ENCODE data around the gene TSPAN18.

The TSPAN18 gene

DNA sequence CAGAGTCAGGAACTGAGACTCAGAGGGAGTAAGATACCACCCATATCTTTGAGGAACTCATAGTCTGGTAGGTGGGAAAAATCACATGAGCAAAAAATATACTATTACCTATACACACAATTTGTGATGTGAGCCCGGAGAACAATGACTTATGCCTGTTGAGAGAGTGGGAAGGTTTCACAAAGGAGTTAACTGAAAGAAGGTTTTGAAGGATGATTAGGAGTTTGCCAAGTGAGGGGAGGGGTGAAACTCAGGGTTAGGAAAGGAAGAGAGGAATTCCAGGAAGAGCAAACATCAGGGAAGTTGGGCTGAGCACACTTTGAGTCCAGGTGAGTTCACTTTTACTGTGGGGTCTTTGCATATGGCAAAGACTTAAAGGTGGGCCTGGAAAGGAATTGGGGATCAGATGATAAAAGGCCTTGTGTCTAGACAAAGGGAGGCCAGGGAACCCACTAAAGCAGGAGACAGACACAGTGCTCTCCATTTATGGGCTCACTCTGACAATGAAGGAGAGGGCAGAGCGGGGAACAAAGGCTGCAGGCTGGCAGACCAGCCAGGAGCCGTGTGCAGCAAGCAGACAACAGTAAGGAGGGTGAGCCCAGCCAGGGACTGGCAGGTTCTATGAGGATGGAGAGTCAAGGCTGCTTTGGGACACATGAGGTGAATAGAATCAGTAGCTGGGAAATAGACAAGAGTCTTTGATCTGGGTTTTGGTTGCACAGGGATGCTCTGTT is 33.1 kb downstream of the TSPAN18 start:
- DNase-seq (ENCODE audit: low read depth in 1 of 2, low spot score in 1 of 2) = no peak

DNA sequence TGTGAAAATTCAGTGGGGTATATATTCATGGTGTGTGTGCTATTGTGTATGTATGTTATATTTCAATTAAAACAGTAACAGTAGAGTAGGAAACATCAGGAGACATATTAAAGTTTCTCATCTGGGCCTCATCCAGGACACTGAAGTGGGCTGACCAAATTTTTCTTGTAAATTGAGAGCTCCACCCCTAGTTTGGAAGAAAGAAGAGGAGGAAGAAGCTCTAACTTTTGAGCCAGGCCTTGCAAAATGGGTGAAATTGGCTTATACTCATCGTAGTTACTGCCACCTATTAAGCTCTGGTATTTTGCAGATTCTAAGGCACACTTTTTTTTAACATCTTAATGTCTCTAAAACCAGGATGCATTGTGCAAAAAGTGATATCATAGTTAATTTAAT is 33.7 kb downstream of the TSPAN18 start:
- DNase-seq (ENCODE audit: low read depth in 1 of 2, low spot score in 1 of 2) = no peak

DNA sequence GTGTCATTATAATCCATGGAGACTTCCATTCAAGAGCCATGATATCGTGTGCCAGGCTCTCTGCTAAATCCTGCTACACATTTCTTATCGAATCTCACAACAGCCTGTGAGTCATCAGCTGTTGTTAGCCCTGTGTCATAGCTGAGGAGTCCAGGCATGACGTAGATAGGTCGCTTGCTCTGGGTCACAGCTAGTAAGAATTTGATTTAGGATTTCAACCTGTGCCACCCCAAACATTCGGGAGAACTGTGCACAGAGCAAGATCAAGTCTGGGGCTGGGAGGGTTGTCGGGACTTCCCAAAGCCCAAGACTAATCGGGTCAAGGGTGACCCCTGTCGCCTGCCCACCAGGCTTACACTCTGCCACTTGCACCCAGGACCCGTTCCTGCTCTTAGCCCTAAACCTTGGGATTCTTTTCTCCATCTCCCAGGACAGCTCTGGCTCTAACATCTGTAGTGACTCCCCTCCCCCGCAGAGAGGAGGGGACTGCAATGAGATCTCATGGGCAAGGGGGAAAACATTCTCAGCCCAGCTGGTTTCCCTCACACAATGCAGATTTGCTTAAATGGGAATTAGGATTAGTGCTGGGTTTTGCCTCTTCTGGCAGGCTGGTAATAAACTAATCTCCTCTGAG is 34.3 kb downstream of the TSPAN18 start:
- no peak for DNase-seq (ENCODE audit: low read depth in 1 of 2, low spot score in 1 of 2)

DNA sequence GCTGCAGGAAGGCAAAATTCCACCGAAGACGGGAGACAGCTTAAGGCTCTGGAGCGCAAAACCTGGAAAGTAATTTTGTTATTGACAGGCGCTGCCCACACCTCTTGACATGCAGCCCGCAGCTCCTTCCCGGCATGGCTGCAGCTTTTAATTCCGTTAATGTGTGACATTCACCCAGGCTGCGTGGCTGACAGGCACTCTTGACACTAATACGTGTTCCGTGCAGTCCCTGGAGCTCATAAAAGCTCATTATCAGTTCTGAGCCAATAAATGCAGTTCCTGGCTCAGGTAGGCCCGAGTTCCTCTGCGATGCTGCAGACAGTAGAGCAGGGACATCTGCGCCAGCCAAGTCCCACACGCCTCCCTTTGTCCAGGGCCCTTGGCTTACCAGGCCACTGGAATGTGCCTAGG is 34.8 kb downstream of the TSPAN18 start:
- DNase-seq (ENCODE audit: low read depth in 1 of 2, low spot score in 1 of 2) = no peak

DNA sequence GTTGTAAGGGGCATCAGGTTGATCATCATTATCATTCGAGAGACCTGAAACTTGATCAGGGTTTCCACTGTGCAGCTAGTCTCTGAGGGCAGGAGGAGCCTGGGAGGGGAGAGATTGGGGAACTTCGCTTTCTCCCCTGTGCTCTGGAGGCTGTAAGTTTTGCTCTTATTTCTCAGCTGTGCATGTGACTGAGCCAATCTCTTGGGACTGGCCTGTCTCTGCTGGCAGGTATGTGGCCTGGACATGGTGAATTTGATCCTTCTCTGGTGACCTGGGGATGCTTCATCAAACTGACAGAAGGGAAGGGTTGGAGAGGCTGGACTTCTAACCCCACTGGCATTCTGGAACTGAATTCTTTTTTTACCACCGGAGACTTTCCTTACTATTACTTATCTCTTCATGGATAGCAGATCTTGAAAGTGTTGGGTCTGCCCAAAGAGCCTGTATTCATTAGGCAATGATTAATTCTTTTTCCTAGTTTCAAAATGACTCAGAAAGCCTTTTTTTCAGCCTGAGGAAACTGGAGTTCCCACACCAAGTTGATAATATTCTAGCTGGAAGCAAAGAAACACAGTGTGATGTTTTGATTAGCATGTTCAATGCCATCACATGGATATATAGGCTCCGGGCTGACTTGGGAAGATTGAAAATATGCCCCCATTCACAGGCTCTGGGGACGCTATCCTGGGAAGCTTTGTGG is 36.5 kb downstream of the TSPAN18 start:
- DNase-seq (ENCODE audit: low read depth in 1 of 2, low spot score in 1 of 2) = no peak

DNA sequence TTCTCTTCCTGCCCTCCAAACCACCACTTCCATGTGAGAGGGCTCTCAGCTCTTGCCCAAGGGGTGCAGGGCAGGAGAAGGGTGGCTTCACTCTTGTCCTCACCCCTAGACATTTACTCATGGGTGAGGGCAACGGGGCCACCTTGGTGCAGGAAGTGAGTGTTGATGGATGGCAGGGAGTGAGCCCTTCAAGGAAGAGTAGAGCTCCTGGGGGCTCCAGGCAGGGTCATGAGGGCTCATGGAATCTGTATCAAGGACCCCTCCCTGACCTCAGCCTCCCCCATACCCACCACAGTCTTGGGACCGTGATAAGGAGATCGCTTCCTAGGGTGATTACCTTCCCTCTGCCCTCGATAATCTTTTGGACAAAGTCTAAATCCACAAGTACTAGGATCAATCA is 37.8 kb downstream of the TSPAN18 start:
- DNase-seq (ENCODE audit: low read depth in 1 of 2, low spot score in 1 of 2) = no peak

DNA sequence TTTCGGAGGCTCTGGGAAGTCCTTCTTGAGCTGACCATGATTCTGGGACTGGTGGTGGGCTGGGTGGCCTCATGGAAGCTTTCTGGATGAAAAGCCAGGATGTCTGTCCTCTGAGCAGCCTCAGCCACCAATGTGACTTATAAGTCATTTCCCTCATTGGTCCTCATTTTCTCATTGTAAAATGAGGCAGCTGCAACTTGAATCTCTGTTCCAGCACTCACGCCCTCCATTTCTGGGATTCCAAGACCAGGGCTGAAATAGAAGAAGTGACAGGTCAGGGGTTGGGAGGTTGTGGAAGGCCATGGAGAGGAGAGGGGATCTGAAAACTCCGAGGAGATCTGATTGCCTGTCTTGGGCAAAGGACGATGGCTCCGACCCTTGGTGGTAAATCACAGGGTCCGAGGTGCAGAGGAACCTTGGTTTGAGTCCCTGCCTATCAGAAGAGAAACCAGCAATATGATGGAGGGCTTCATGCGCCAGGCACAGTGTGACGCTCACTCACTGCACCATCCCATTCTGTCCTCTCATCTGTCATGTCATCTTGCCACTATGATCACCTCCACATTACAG is 38.3 kb downstream of the TSPAN18 start:
- no peak for DNase-seq (ENCODE audit: low read depth in 1 of 2, low spot score in 1 of 2)

DNA sequence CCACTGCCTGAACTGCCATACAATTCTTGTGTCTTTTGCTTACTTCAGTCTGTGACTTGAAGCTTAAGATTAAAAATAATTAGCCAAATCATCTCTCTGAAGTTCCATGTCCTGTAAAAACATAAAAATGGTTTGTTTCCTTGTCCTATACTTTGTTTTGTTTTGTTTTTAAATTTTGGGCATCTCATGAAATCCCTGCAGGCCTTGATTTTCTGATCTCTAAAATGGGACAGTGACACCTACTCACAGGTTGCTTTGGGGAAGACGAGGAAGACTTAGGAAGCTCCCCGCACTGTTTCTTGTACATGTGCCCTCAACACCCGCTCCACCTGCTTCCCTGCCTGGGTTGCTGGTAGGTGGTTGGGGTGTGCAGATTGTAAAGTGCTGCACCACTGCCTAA is 38.9 kb downstream of the TSPAN18 start:
- no peak for DNase-seq (ENCODE audit: low read depth in 1 of 2, low spot score in 1 of 2)

DNA sequence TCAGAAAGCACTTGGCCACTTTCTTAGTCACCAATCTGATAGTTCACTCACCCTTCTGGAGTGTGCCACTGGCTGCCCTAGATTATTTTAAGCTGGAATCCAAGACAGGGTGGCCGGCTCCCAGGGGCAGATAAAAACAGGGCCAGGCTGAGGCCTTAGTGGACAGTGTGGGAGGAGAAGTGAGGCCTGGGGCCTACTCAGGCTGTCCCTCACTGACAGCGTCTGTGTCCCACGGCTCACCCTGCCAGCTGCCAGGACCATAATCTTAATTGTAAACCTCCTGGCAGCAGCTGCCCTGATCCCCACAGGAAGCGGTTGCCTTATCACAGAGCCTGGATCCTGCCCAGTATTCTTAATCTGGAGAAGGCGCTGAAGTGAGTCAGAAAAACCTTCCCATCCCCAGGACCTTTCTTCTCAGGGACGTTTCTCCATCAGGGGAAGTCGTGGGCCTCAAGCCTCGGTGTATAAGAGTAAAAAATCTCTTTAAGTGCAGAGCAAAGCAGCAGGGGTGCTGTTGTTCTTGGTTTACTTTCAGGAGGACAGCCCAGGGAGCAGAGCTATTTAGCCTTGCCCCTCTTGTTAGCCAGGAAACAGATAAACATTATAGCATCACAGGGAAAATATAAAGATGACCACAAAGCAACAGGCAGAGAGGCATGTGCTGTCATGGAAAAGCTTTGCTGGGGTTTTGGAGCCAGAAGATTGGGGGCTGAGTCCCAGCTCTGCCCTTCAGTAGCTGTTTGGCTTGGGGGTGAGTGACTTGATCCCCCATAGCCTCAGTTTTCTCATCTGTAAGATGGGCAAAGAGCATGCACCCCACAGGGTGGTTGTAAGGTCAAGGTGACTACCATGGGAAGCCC is 39.6 kb downstream of the TSPAN18 start:
- no peak for DNase-seq (ENCODE audit: low read depth in 1 of 2, low spot score in 1 of 2)

DNA sequence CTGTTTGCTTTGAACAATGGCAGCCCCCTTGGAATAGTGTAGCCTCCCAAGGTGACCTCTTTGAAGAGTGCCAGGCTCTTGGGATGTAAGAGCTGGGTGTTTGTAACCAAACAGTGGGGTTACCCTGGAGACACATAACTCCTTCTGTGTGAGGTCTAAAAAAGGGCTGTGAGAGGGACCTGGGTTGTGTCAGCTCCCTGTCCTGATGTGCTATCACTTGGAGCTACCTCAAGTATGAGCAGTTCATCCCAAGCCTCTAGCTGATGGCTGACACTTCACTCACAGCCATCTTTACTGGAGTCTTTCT is 40.2 kb downstream of the TSPAN18 start:
- DNase-seq (ENCODE audit: low read depth in 1 of 2, low spot score in 1 of 2) = no peak

DNA sequence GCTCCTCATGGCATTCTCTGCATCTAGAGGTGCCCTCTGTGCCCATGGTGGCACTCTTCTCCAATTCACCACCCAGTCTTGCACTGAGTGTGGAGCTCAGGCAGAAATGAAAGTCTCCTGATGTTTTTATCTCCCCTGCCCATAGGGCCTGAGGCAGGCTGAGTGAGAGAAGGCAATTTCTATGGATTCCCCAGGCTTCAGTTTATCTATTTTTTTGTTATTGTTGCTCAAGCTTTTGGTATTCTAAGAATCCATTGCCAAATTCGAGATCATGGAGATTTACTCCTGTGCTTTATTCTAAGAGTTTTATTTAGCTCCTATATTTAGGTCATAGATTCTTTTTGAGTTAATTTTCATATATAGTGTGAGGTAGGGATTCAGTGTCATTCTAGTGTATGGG is 40.7 kb downstream of the TSPAN18 start:
- no peak for DNase-seq (ENCODE audit: low read depth in 1 of 2, low spot score in 1 of 2)

DNA sequence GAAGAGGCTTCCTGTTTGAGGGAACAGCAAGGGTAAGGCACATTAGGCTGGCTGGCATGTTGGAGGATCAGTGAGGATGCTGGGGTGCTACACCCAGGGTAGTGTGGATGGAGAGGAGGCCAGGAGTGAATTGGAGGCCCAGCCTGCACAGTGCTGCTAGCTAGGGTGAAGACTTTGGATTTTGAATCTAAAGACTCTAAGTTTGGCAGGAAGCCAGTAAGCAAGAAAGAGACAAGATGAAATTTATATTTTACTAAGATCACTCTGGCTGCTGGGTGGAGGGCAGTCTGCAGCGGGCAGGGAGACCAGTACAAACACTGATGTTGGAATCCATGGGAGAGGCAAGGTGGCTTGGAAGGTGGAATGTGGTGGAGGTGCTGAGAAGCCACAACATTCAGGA is 43.6 kb downstream of the TSPAN18 start:
- DNase-seq (ENCODE audit: low read depth in 1 of 2, low spot score in 1 of 2) = no peak

DNA sequence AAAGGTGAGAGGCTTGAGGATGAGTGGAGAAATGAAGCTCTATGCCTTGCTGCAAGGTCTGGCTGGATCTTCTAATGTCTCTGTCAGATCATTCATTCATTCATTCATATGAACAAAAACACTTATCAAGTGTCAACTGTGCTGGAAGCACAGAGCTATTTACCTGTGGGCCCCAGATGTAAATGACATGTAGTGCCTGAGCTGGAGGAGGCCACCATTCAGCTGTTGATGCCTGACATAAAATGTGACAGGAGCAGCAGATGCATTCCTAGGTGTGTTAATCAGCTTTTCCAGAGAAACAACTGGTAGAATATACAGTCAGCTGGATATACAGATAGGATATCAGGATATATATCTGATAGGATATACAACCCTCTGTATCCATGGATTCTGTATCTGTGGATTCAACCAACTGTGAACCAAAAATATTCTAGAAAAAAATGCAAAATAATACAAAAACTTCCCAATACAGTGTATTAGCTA is 44.5 kb downstream of the TSPAN18 start:
- no peak for DNase-seq (ENCODE audit: low read depth in 1 of 2, low spot score in 1 of 2)

DNA sequence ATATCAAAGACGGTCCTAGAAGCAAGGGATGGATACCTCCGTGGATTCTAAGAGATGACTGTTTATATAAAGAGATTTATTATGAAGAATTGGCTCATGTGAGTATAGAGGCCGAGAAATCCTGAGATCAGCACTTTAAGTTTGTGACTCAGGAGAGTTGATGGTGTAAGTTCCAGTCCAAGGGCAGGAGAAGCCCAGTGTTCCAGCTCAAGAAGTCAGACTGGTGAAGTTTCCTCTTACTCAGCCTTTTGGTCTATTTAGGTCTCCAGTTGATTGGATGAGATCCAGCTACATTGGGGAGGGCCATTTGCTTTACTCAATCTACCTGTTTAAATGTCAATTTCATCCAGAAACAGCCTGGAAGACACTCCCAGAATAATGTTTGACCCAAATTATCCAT is 45.1 kb downstream of the TSPAN18 start:
- DNase-seq (ENCODE audit: low read depth in 1 of 2, low spot score in 1 of 2) = no peak

DNA sequence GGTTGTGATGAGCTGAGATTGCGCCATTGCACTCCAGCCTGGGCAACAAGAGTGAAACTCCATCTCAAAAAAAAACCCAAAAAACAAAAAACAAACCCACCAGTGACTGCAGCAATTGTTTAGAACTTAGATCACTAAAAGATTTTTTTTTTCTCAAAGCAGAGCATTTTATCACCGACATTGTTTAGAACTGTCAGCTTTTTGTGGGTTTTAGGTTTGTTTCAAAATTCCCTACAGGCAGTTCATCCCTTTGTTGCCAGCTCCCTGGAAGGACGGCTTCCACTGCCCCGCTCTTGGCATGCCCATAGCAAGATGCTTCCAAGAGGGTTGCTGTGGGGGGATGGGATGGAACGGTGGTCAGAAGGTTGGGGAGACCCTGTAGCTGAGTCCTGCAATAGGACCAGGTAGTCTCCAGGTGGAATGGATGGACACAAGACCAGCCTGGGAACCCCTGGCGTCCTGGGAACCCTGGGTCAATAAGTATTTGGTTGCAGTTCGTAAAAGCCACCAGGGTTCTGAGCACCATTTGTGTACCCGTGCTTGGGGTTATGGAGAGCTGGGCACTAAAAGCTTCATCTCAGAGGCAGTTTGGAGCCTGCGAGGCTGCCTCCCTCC is 46.7 kb downstream of the TSPAN18 start:
- no peak for DNase-seq (ENCODE audit: low read depth in 1 of 2, low spot score in 1 of 2)

DNA sequence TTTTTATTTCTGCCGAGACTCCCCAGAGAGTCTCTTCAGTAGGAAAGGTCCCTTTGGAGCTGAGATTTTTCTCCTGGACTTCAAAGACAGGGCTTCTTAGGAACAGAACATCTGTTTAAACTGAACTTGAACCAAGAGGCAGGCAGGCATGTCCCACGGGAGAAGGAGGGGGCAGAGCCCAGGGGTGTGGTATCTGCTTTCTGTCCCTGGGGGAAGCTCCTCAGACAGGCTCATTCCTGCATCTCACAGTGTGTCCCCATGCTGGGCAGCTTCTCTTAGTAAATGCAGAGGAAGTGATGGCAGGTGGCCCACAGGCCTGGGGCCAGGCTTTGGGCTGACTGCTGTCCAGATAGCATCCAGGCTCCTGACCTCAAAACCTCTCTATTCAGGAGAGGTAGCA is 47.3 kb downstream of the TSPAN18 start:
- DNase-seq (ENCODE audit: low read depth in 1 of 2, low spot score in 1 of 2) = no peak

DNA sequence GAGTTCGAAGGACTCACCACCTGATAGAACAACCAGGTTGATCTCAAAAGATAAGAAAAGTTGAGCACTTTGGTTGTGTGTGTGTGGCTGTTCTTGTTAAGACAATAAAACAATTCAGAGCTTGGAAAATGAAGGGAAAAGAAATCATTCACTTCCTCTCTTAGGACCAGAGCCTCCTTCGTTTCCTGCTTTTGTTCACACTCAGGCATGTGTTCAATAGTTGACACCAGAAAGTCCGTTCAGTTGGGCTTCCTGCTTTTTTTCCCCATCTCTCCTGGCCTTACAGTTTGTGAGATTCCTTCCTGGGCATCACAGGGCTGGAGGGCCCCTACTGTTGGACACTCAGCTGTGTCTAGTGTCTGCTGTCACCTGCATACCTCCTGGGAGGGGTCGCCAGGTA is 48.0 kb downstream of the TSPAN18 start:
- no peak for DNase-seq (ENCODE audit: low read depth in 1 of 2, low spot score in 1 of 2)

DNA sequence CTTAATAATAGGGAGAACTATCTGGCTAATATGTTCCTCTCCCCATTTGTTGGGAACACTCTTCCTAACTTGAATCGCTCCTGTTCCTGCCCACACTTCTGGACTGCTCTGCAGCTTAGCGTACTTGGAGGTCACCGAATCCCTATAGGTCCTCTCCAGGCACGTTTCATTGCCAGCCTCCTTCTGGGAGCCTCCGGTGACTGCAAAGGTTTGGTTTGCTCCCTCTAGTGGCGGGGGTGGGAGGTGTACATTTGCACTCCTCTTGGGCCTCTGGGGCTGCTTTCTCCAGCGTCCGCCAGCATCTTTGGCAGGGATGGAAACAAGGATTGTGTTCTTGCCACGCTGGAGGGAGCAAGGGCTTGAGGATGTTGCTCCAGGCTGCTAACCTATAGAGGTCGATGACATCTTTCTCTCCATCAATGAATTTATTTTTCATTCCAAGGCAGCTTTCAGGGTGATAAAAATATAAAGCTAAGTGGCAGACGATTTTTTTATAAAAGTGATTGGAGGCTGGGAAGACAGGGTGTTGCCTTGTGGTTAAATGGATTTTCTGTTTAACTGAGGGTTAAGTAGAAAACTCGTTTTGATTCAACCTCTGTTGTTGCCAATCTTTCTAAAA is 48.7 kb downstream of the TSPAN18 start:
- DNase-seq (ENCODE audit: low read depth in 1 of 2, low spot score in 1 of 2) = peak; percentile 13 to 35

DNA sequence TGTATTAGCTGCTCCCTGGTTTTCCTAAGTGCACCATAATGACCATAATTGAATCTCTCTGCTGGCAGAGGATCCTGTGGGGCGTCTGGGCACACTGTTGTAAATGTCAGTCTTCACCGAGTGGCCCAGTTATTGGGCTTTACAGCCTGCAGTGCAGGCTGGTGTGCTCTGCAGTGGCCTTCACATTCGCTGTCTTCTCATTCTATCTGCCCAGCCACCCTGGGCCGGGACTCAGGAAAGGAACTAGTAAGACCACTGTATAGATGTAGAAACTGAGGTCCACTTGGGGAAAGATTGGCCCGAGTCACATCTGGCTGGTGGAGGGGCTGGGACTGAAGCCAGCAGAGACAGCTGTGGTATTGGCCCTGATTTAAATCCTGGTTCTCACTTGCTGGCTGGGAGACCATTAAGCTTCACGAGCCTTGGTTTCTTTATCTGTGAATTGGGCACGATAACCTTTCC is 49.3 kb downstream of the TSPAN18 start:
- DNase-seq (ENCODE audit: low read depth in 1 of 2, low spot score in 1 of 2) = no peak

DNA sequence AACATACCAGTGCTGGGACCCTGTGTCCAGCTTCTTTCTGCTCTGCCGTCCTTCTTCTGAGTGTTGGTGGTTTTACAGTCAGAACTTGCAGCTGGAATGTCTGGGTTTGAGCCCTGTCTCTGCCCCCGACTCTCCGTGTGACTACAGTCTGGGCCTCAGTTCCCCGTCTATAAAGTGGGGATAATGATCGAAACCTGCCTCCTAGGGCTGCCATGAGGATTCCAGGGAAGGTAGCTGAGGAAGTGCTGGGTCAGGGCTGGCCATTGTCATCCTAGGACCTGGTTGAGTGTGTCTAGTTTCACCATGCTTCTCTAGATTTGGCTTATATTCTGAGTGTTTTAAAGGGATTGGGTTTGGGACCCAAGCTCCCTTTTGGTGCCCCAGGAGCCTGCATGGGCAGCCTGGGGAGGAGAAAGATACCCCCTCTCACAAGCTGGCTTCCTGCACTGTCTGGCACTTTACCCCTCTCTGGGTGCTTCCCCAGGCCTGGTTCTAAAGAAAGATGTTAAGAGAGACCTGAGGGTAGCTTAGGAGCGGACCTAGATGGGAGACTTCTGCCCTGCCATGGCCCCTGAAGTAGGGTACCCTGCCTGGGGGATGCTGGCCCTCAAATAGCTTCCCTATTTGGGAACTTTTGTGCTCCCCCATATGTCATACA is 49.9 kb downstream of the TSPAN18 start:
- DNase-seq (ENCODE audit: low read depth in 1 of 2, low spot score in 1 of 2) = no peak

Data from stimulated activated CD4-positive, alpha-beta T cell treated with anti-CD3 and anti-CD28 coated beads, Interleukin-15, amount 100 ng/mL, for 1 hour (primary cell).